Ectodermal cell (in vitro differentiated cells): Measurements from ENCODE around the gene ACOT8. TPM values are rescaled to one million over a fixed set of nuclear protein-coding genes. Genes with fewer than 3 reads are reported as not detected.
"Not testable (repeated sequence)": the region's sequence is repeated elsewhere in the genome, so short reads cannot be mapped to it uniquely, and the experiment has no call there.

Experiments used
- H3K27ac ChIP-seq: 2 replicates; pipeline ENCODE4 v1.7.0; 2013; ENCODE audit warnings: mild to moderate bottlenecking, low read depth, low read length; ENCODE audit not compliant: insufficient read depth, poor library complexity, severe bottlenecking
- H3K27me3 ChIP-seq: 2 replicates; pipeline ENCODE4 v1.7.0; 2013; ENCODE audit warnings: mild to moderate bottlenecking, low read length; ENCODE audit not compliant: insufficient read depth, control insufficient read depth, poor library complexity, severe bottlenecking
- H3K36me3 ChIP-seq: one replicate; pipeline ENCODE4 v1.7.0; 2013; ENCODE audit warnings: low read length; ENCODE audit not compliant: control insufficient read depth, insufficient read depth
- H3K4me1 ChIP-seq: one replicate; pipeline ENCODE4 v1.7.0; 2013; ENCODE audit warnings: low read length; ENCODE audit not compliant: control insufficient read depth, insufficient read depth
- H3K4me3 ChIP-seq: 2 replicates; pipeline ENCODE4 v1.7.0; 2013; ENCODE audit warnings: low read depth, low read length, control low read depth; ENCODE audit not compliant: insufficient read depth
- H3K9me3 ChIP-seq: 2 replicates; pipeline ENCODE4 v1.7.0; 2013; ENCODE audit warnings: mild to moderate bottlenecking, low read length, moderate library complexity; ENCODE audit not compliant: control insufficient read depth
- WGBS, 2 experiments: methylation state at CpG; one replicate each; pipeline ENCODE4 v1.1.7; 2013; ENCODE audit warnings: missing lambda C conversion rate in 2 of 2; 5-methylcytosine and 5-hydroxymethylcytosine counted together
- polyA plus RNA-seq, 4 experiments: library from polyadenylated mRNA; stranded (reverse); fragments of 50-300 nt; gene quantifications; one replicate each; pipeline ENCODE4 v1.2.3, GENCODE V29; 2013

Gene ACOT8
- polyA plus RNA-seq (2013, experiment 1 of 4) = 19.8 TPM
- 19.1 TPM for polyA plus RNA-seq (2013, experiment 2 of 4)
- 12.7 TPM for polyA plus RNA-seq (2013, experiment 3 of 4)
- 15.0 TPM for polyA plus RNA-seq (2013, experiment 4 of 4)

GRCh38 chr20:45857114-45857881 is at the start of gene ACOT8, which contains the start of gene ZSWIM3:
ACOT8 (minus strand) TSS chr20:45857392; CDS start chr20:45857315, 77 bp downstream.
ZSWIM3 (plus strand) TSS chr20:45857614; CDS start chr20:45857826, 212 bp downstream.
- no peak within 1 kb of the TSS for H3K27ac ChIP-seq
- no peaks in the 10 kb centered on the region for H3K9me3 ChIP-seq
- no peaks in the 10 kb centered on the region for H3K27me3 ChIP-seq
- H3K4me1 ChIP-seq = peaks cover 3% of the 10 kb centered on the region
- 1% methylated on average over 36 of the region's 36 CpGs for WGBS, 2 experiments
- H3K4me3 ChIP-seq = peak within 1 kb of the TSS; percentile 76
- H3K36me3 ChIP-seq = no peaks in the 10 kb centered on the region

DNA sequence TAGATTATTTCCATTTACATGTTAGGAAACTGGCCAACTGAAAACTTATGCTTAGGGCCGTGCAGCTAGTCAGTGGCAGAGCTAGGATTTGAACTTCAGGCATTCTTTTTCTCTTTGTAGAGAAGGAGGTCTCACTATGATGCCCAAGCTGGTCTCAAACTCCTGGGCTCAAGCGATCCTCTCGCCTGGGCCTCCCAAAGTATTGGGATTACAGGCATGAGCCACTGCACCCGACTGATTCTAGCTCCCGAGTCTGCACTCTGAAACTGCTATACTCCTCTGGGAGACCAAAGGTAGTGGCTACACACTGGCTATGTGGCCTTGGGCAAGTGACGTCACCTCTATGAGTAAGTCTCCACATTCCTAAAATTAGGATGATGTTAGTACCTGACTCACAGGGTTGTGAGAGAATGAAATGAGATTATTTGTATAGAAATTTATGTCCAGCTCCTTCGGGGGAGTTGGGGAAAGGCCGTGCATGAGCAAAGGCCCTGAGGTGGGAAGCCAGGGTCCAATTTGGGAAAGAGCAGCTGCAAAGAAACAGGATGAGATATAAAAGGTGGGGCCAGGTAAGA is 48.4 kb upstream of the ACOT8 start:
- H3K9me3 ChIP-seq = no peaks in the 10 kb centered on the region
- peaks cover 59% of the 10 kb centered on the region for H3K36me3 ChIP-seq
- no peak overlapping the region for H3K27ac ChIP-seq
- 94% methylated on average over 8 of the region's 8 CpGs for WGBS, 2 experiments
- no peaks in the 10 kb centered on the region for H3K27me3 ChIP-seq
- H3K4me3 ChIP-seq = no peak overlapping the region
- H3K4me1 ChIP-seq = peaks cover 7% of the 10 kb centered on the region

DNA sequence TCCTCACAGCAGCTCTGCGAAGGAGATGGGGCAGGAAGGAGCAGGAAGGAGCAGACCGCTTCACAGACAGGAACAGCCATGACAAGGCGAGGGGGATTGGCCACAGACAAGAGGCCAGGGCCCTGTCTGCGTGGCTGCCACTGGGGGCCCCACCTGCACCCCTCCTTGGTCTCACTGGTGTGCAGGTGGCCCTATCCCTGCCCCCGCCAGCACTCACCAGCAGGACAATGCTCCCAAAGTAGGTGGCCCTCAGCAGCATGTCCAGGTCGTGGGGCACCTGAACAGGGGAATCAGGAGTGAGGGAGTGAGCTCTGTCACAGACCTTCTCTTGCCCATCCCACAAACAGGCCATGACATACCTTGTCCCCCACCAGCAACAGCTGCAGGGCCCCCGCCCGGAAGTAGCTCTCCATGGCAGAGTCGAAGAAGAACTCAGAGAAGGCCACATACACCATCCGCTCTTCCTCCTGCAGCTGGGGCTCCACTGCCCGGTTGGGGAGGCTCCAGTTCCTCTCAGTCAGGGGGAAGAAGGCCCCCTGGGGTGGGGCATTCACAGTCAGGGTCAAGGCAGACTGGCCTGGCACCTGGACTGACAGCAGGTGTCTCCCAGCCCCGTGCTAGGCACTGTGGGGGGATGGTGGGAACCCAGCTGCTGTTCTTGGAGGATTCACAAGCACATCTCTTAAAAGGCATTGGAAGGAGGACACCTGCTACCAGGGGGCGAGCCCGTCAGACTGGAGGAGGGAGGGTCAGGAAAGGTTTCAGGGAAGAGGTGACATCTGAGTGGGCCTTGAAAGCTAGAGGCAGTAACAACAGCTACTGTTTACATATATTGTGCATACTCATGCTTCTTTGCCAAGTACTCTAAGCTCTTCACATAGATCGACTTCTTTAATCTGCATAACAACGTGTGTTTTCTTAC is 47.7 kb upstream of the ACOT8 start:
- Histone ChIP-seq H3K36me3 (peaks cover 62% of the 10 kb centered on the region), H3K9me3 (no peaks in the 10 kb centered on the region), H3K27ac (no peak overlapping the region), H3K4me1 (peaks cover 2% of the 10 kb centered on the region), H3K4me3 (no peak overlapping the region), H3K27me3 (no peaks in the 10 kb centered on the region)
- 91 to 93% methylated on average over 16 of the region's 16 CpGs for WGBS, 2 experiments

DNA sequence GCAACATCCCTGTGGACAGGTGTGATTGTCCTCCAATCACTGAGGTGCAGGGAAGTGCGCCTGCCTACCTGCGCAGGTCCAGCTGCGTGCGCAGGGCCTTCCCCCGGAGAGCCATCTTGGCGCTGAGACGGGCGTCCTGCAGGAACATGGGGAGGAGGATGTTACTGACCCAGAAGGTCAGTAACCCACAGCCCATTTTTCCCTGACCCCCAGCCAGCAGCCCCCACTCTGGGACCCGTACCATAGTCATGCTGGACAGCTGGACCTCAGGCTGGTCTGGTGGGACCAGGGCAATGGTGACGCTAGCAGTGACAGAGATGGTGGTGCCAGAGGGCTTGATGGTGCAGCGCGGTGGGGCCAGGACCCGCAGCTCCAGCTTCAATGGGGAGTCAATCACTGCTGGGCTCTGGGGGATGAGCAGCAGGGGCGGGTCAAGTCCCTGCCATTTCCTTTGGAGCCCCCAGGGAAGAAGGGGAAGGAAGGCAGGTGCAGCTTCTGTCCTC is 45.1 kb upstream of the ACOT8 start:
- Histone ChIP-seq H3K36me3 (peaks cover 46% of the 10 kb centered on the region), H3K4me3 (no peak overlapping the region), H3K27ac (no peak overlapping the region), H3K4me1 (no peaks in the 10 kb centered on the region), H3K9me3 (no peaks in the 10 kb centered on the region), H3K27me3 (no peaks in the 10 kb centered on the region)
- 96% methylated on average over 14 of the region's 14 CpGs for WGBS, 2 experiments

- peaks cover 44% of the 10 kb centered on the region for H3K36me3 ChIP-seq
- not testable (repeated sequence) for H3K9me3 ChIP-seq, H3K4me3 ChIP-seq, H3K27ac ChIP-seq, H3K27me3 ChIP-seq, H3K4me1 ChIP-seq
- WGBS, 2 experiments = 94 to 96% methylated on average over 6 of the region's 6 CpGs
These were observed 44.1 kb upstream of the ACOT8 start for GRCh38 chr20:45901332-45901731.

DNA sequence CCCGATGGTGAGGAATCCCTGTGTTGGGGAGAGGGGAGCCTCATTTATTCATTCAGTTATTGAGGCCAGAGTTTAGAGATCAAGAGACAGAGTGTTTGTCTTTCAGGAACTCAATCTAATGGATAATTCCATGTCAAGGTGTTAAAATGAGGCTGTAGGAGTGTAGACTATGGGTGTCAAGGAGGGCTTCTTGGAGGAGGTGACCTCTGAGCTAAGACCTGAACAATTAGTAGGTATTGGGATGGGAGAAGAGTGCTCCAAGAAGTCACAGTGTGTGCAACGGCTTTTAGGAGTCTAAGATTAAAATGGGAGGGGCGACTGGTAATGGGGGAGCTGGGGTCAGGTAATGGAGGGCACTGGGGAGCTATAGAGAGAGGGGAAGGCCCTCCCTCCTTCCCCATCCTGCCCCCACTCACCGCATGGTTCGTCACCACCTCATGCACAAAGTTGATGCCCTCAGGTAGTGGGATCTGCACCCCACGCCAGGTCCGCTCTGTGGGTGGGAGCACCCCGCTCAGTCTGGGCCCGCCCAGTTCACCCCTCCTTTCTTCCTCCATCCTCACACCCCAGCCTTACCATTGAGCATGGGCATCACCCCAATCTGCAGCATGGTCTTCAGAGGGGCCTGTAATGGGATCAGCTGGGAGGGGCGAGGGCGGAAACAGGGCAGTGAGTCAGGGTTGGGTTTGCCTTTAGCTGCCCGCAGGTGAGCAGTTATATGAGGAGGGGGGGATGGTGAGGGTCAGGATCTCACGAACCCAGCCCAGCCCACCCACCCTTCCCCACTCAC is 42.0 kb upstream of the ACOT8 start:
- H3K27me3 ChIP-seq = no peaks in the 10 kb centered on the region
- H3K27ac ChIP-seq = no peak overlapping the region
- no peaks in the 10 kb centered on the region for H3K9me3 ChIP-seq
- H3K4me1 ChIP-seq = peaks cover 2% of the 10 kb centered on the region
- no peak overlapping the region for H3K4me3 ChIP-seq
- WGBS, 2 experiments = 94 to 96% methylated on average over 11 to 13 of the region's 13 CpGs
- peaks cover 23% of the 10 kb centered on the region for H3K36me3 ChIP-seq

DNA sequence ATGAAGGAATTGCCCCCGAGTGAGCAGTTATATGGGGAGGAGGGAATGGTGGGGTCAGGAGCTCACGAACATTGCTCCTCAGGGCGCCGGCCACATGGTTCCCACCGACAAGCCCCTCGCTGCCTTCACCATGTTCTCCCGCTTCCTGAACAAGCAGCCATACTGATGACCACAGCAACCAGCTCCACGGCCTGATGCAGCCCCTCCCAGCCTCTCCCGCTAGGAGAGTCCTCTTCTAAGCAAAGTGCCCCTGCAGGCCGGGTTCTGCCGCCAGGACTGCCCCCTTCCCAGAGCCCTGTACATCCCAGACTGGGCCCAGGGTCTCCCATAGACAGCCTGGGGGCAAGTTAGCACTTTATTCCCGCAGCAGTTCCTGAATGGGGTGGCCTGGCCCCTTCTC is 41.1 kb upstream of the ACOT8 start:
- 90% methylated on average over 12 of the region's 12 CpGs for WGBS, 2 experiments
- Histone ChIP-seq H3K4me3 (no peak overlapping the region), H3K27ac (no peak overlapping the region), H3K4me1 (peaks cover 11% of the 10 kb centered on the region), H3K36me3 (peaks cover 23% of the 10 kb centered on the region), H3K27me3 (no peaks in the 10 kb centered on the region), H3K9me3 (no peaks in the 10 kb centered on the region)

- Histone ChIP-seq H3K36me3 (peaks cover 23% of the 10 kb centered on the region), H3K27me3 (no peaks in the 10 kb centered on the region), H3K27ac (no peak overlapping the region), H3K9me3 (no peaks in the 10 kb centered on the region), H3K4me3 (no peak overlapping the region), H3K4me1 (peaks cover 11% of the 10 kb centered on the region)
- WGBS, 2 experiments = 95 to 98% methylated on average over 7 of the region's 7 CpGs
These were observed 40.5 kb upstream of the ACOT8 start for GRCh38 chr20:45897692-45898091.

DNA sequence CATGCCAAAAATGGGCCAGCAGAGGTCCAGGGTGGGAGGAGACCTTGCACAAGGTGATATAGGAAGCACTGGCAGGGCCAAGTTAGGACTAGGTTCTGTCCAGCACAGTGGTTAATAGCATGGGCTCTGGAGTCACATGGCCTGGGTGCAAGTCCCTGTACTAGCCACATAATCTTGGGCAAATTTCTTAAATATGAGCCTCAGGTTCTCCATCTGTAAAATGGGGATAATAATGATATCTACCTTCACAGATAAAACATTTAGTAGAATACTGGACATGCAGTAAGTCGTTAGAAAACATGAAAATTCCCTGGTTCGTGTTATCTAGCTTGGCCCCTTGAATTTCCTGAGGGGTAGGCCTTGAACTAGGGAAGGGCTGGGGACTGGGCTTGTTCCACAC is 40.1 kb upstream of the ACOT8 start:
- Histone ChIP-seq H3K9me3 (no peaks in the 10 kb centered on the region), H3K4me3 (no peak overlapping the region), H3K27me3 (no peaks in the 10 kb centered on the region), H3K27ac (no peak overlapping the region), H3K36me3 (peaks cover 19% of the 10 kb centered on the region), H3K4me1 (peaks cover 11% of the 10 kb centered on the region)
- WGBS, 2 experiments = 84 to 95% methylated on average over 2 of the region's 2 CpGs
